ENCODE data around the gene SYF2.
"Not testable (repeated sequence)": the region's sequence is repeated elsewhere in the genome, so short reads cannot be mapped to it uniquely, and the experiment has no call there.

The SYF2 gene

GRCh38 chr1:25245809-25246599 lies 13.7 kb upstream of the SYF2 start:
- no peak for DNase-seq

GRCh38 chr1:25245393-25245792 lies 13.1 kb upstream of the SYF2 start:
- no peak for DNase-seq

- DNase-seq, result no peak
These were observed 11.6 kb upstream of the SYF2 start for GRCh38 chr1:25243907-25244306.

- DNase-seq, result peak; percentile 92
These were observed 7.6 kb upstream of the SYF2 start for GRCh38 chr1:25239681-25240541.

- no peak for DNase-seq
These were observed 5.7 kb upstream of the SYF2 start for GRCh38 chr1:25238046-25238445.

- not testable (repeated sequence) for DNase-seq
These were observed 4.0 kb upstream of the SYF2 start for GRCh38 chr1:25236261-25236660.

- DNase-seq, result not testable (repeated sequence)
These were observed 3.1 kb upstream of the SYF2 start for GRCh38 chr1:25235411-25235810.

GRCh38 chr1:25232866-25233784 lies 823 bp upstream of the SYF2 start:
- peak; percentile 25 for DNase-seq

- DNase-seq, result no peak
These were observed 8.8 kb downstream of the SYF2 start for GRCh38 chr1:25223471-25223870.

- DNase-seq, result no peak
These were observed 9.7 kb downstream of the SYF2 start for GRCh38 chr1:25222606-25223005.

- DNase-seq, result no peak
These were observed 11.6 kb downstream of the SYF2 start for GRCh38 chr1:25220666-25221065.

GRCh38 chr1:25219661-25220251 lies 12.5 kb downstream of the SYF2 start:
- no peak for DNase-seq

- no peak for DNase-seq
These were observed 14.6 kb downstream of the SYF2 start for GRCh38 chr1:25217598-25218232.

- no peak for DNase-seq
These were observed 15.3 kb downstream of the SYF2 start for GRCh38 chr1:25217015-25217414.

- no peak for DNase-seq
These were observed 16.2 kb downstream of the SYF2 start for GRCh38 chr1:25216123-25216522.

GRCh38 chr1:25212725-25213124 lies 19.6 kb downstream of the SYF2 start:
- DNase-seq, result no peak

- DNase-seq, result no peak
These were observed 21.6 kb downstream of the SYF2 start for GRCh38 chr1:25210728-25211127.

- DNase-seq, result no peak
These were observed 22.8 kb downstream of the SYF2 start for GRCh38 chr1:25209516-25209915.

GRCh38 chr1:25208561-25209222 lies 23.6 kb downstream of the SYF2 start:
- peak; percentile 23 for DNase-seq

- no peak for DNase-seq
These were observed 24.2 kb downstream of the SYF2 start for GRCh38 chr1:25208092-25208491.

GRCh38 chr1:25206201-25206600 lies 26.1 kb downstream of the SYF2 start:
- DNase-seq, result no peak

GRCh38 chr1:25205786-25206185 lies 26.5 kb downstream of the SYF2 start:
- no peak for DNase-seq
